Bronchial epithelial cell (primary cell): ENCODE measurements around the gene CA10. TPM values are rescaled to one million over a fixed set of nuclear protein-coding genes. Genes with fewer than 3 reads are reported as not detected.

Source experiments
- DNase-seq: peaks from one replicate; pipeline ENCODE4 v3.0.0-alpha.2; 2010; ENCODE audit warnings: low read depth
- FAIRE-seq: peaks from 2 replicates; lab custom pipeline; 2011; peaks lifted over from hg19 to GRCh38; lab: Jason Lieb, UNC
- H3K27me3 ChIP-seq: 2 replicates; pipeline ENCODE4 v1.5.1; 2011; ENCODE audit warnings: low read length; ENCODE audit not compliant: control insufficient read depth, insufficient read depth
- H3K36me3 ChIP-seq: 2 replicates; pipeline ENCODE4 v1.5.1; 2011; ENCODE audit warnings: low read length; ENCODE audit not compliant: control insufficient read depth, insufficient read depth
- H3K4me3 ChIP-seq: 2 replicates; pipeline ENCODE4 v1.5.1; 2011; ENCODE audit warnings: mild to moderate bottlenecking, low read depth, low read length, control low read depth
- CTCF ChIP-seq: IDR thresholded peaks from 2 replicates; pipeline ENCODE4 v1.5.1; 2011; ENCODE audit warnings: mild to moderate bottlenecking, moderate library complexity, low read length, control low read depth, inconsistent platforms; ENCODE audit not compliant: insufficient read depth, severe bottlenecking
- total RNA-seq: library from RNA; depleted of rRNA; stranded (reverse); fragments of >200 nt; gene quantifications from 2 replicates; pipeline ENCODE4 v1.2.1, GENCODE V29; 2014

Gene CA10
- total RNA-seq, 1 donor from 2014 or later = not detected

- FAIRE-seq (no peak), DNase-seq (no peak)
- no peak for TF ChIP-seq CTCF
- Histone ChIP-seq H3K4me3 (no peak overlapping the region), H3K27me3 (no peaks in the 10 kb centered on the region), H3K36me3 (no peaks in the 10 kb centered on the region)
Observed at GRCh38 chr17:51926448-51926847, 232.1 kb downstream of the CA10 start.

- TF ChIP-seq CTCF = no peak
- Histone ChIP-seq H3K27me3 (no peaks in the 10 kb centered on the region), H3K36me3 (no peaks in the 10 kb centered on the region), H3K4me3 (no peak overlapping the region)
- DNase-seq (no peak), FAIRE-seq (no peak)
Observed at GRCh38 chr17:51921500-51921899, 237.0 kb downstream of the CA10 start.

GRCh38 chr17:51914577-51914976, 243.9 kb downstream of the CA10 start:
- Histone ChIP-seq H3K27me3 (no peaks in the 10 kb centered on the region), H3K36me3 (no peaks in the 10 kb centered on the region), H3K4me3 (no peak overlapping the region)
- DNase-seq = no peak
- TF ChIP-seq CTCF = no peak
- no peak for FAIRE-seq

GRCh38 chr17:51913491-51914205, 244.9 kb downstream of the CA10 start:
- no peak for FAIRE-seq

GRCh38 chr17:51912939-51913338, 245.6 kb downstream of the CA10 start:
- no peak for DNase-seq
- TF ChIP-seq CTCF = no peak
- FAIRE-seq = no peak
- Histone ChIP-seq H3K4me3 (no peak overlapping the region), H3K36me3 (no peaks in the 10 kb centered on the region), H3K27me3 (no peaks in the 10 kb centered on the region)

More at GRCh38 chr17:51913491-51914205, 244.9 kb downstream of the CA10 start:
- no peak for TF ChIP-seq CTCF
- no peak for DNase-seq
- Histone ChIP-seq H3K4me3 (no peak overlapping the region), H3K36me3 (no peaks in the 10 kb centered on the region), H3K27me3 (no peaks in the 10 kb centered on the region)

- H3K36me3 ChIP-seq = no peaks in the 10 kb centered on the region
- no peak for TF ChIP-seq CTCF
- no peaks in the 10 kb centered on the region for H3K27me3 ChIP-seq
- no peak overlapping the region for H3K4me3 ChIP-seq
- DNase-seq (no peak), FAIRE-seq (no peak)
Observed at GRCh38 chr17:51911237-51911636, 247.3 kb downstream of the CA10 start.
